Head of caudate nucleus (tissue), 42 donors: ENCODE results near the gene CALCR.

ENCODE experiments used
- DNase-seq, 42 donors: peaks; one replicate each; pipeline versions ENCODE4 v3.0.0 to v3.0.0-alpha.2; 2020 to 2021; ENCODE audit warnings: mixed read lengths in 7 of 42
- intact Hi-C: fragments of 100-400 bp; cut with DNase I; formaldehyde crosslinking; loops from one replicate; pipeline ENCODE4 v1.15.0; 2022

The CALCR gene

GRCh38 chr7:93378131-93378760 is 196.3 kb downstream of the CALCR start:
- no peak for DNase-seq
- intact Hi-C loops, result no loop called here

- intact Hi-C loops, result no loop called here
- DNase-seq, result no peak
These were observed 198.9 kb downstream of the CALCR start for GRCh38 chr7:93375603-93376002.
